ENCODE results near the gene RPS6KL1.

The RPS6KL1 gene

GRCh38 chr14:74898083-74898482, 25.0 kb downstream of the RPS6KL1 start:
- H3K36me3 ChIP-seq: peaks cover 92% of the 10 kb centered on the region
- no peaks in the 10 kb centered on the region for H3K27me3 ChIP-seq (ENCODE audit: insufficient read depth, low read depth, severe bottlenecking)
- H3K9me3 ChIP-seq (ENCODE audit: severe bottlenecking): no peaks in the 10 kb centered on the region
- H3K27ac ChIP-seq: no peak overlapping the region
- TF ChIP-seq CTCF (IDR thresholded peaks at IDR 0.05; ENCODE audit: low read depth, low read length): no peak
- no peak for DNase-seq
- no peak overlapping the region for H3K4me3 ChIP-seq (ENCODE audit: low read depth, low read length)

GRCh38 chr14:74897642-74898041, 25.4 kb downstream of the RPS6KL1 start:
- TF ChIP-seq CTCF (IDR thresholded peaks at IDR 0.05; ENCODE audit: low read depth, low read length): no peak
- Histone ChIP-seq H3K36me3 (peaks cover 92% of the 10 kb centered on the region), H3K27ac (no peak overlapping the region), H3K4me3 (ENCODE audit: low read depth, low read length) (no peak overlapping the region), H3K27me3 (ENCODE audit: insufficient read depth, low read depth, severe bottlenecking) (no peaks in the 10 kb centered on the region), H3K9me3 (ENCODE audit: severe bottlenecking) (no peaks in the 10 kb centered on the region)
- DNase-seq: no peak

DNA sequence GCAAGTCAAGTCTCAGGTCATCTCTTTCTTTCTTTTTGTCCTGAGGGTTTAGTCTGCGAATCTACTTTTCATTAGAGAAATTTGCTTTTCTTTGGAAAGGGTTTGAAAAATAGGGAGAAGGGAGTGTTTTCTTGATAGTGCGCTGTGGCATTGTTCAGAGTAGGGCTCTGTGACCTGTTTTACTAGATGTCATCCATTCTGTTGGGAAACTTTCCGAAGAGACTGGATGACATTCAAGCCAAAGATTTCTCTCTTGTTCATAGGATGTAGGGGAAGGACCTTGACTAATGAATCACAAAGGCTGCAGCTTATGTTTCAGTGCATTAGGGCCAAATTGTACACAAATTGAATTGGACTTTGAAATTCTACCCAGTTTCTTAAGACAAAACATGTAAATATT, 26.7 kb downstream of the RPS6KL1 start:
- DNase-seq: no peak
- H3K4me3 ChIP-seq (ENCODE audit: low read depth, low read length): no peak overlapping the region
- no peak for TF ChIP-seq CTCF (IDR thresholded peaks at IDR 0.05; ENCODE audit: low read depth, low read length)
- H3K9me3 ChIP-seq (ENCODE audit: severe bottlenecking): no peaks in the 10 kb centered on the region
- H3K36me3 ChIP-seq: peaks cover 94% of the 10 kb centered on the region
- no peaks in the 10 kb centered on the region for H3K27me3 ChIP-seq (ENCODE audit: insufficient read depth, low read depth, severe bottlenecking)
- H3K27ac ChIP-seq: no peak overlapping the region

GRCh38 chr14:74893614-74894091, 29.4 kb downstream of the RPS6KL1 start:
- Histone ChIP-seq H3K36me3 (peaks cover 93% of the 10 kb centered on the region), H3K27me3 (ENCODE audit: insufficient read depth, low read depth, severe bottlenecking) (no peaks in the 10 kb centered on the region), H3K27ac (no peak overlapping the region), H3K9me3 (ENCODE audit: severe bottlenecking) (no peaks in the 10 kb centered on the region), H3K4me3 (ENCODE audit: low read depth, low read length) (no peak overlapping the region)
- DNase-seq: no peak
- TF ChIP-seq CTCF (IDR thresholded peaks at IDR 0.05; ENCODE audit: low read depth, low read length): no peak

DNA sequence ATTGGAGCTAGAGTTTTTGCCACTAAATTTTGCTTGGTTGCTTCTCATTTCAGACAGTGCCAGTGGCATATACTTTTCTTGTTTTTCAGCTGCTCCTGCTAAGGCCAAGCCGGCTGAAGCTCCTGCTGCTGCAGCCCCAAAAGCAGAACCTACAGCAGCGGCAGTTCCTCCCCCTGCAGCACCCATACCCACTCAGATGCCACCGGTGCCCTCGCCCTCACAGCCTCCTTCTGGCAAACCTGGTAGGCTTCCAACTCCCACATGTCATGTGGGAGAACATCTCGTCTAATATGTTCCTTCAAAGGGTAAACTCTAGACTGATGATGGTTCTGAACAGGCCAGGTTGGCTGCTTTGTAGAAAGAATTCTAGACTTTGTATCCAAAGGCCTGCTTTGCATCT, 30.3 kb downstream of the RPS6KL1 start:
- Histone ChIP-seq H3K36me3 (peaks cover 86% of the 10 kb centered on the region), H3K4me3 (ENCODE audit: low read depth, low read length) (no peak overlapping the region)
- no peak for TF ChIP-seq CTCF (IDR thresholded peaks at IDR 0.05; ENCODE audit: low read depth, low read length)

DNA sequence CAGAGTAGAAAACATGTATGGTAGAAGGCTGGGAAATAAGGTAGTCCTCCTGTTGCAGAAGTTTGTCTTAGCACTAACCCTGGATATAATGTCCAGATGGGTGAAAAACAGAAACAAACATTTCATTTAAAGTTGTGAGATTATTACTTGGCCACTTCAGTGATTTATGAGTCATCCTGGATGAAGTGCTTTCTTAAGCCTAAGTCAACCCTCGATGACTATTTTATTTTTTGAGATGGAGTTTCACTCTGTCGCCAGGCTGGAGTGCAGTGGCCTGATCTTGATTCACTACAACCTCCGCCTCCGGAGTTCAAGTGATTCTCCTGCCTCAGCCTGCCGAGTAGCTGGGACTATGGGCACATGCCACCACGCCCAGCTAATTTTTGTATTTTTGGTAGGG, 31.2 kb downstream of the RPS6KL1 start:
- peaks cover 82% of the 10 kb centered on the region for H3K36me3 ChIP-seq
- DNase-seq: no peak

More for the DNA sequence above, 30.3 kb downstream of the RPS6KL1 start:
- Histone ChIP-seq H3K27me3 (ENCODE audit: insufficient read depth, low read depth, severe bottlenecking) (no peaks in the 10 kb centered on the region), H3K27ac (peak overlapping the region; percentile 31; the same call in 1 of the 2 replicates), H3K9me3 (ENCODE audit: severe bottlenecking) (no peaks in the 10 kb centered on the region)
- DNase-seq: no peak

More for the DNA sequence above, 31.2 kb downstream of the RPS6KL1 start:
- Histone ChIP-seq H3K27me3 (ENCODE audit: insufficient read depth, low read depth, severe bottlenecking) (no peaks in the 10 kb centered on the region), H3K27ac (peak overlapping the region; percentile 20), H3K9me3 (ENCODE audit: severe bottlenecking) (no peaks in the 10 kb centered on the region), H3K4me3 (ENCODE audit: low read depth, low read length) (no peak overlapping the region)
- TF ChIP-seq CTCF (IDR thresholded peaks at IDR 0.05; ENCODE audit: low read depth, low read length): no peak
